Fibroblast of lung (primary cell): ENCODE results near the gene MCFD2.

Experiments
- EZH2 ChIP-seq: IDR thresholded peaks from 2 replicates; pipeline ENCODE4 v1.5.1; 2012; ENCODE audit warnings: low read length, control low read depth, mild to moderate bottlenecking; ENCODE audit errors: missing control alignments
- TF ChIP-seq, protein P1 (sequence below), 2 donors: IDR thresholded peaks in 1 of 2; conservative IDR thresholded peaks in 1 of 2; 1 replicate in 1 of 2; 2 replicates in 1 of 2; pipeline ENCODE4 v1.5.1; 2011 to 2012; ENCODE audit warnings: low read length in 2 of 2, control low read depth in 1 of 2, inconsistent platforms in 1 of 2, low read depth in 1 of 2, mild to moderate bottlenecking in 1 of 2

DNA sequence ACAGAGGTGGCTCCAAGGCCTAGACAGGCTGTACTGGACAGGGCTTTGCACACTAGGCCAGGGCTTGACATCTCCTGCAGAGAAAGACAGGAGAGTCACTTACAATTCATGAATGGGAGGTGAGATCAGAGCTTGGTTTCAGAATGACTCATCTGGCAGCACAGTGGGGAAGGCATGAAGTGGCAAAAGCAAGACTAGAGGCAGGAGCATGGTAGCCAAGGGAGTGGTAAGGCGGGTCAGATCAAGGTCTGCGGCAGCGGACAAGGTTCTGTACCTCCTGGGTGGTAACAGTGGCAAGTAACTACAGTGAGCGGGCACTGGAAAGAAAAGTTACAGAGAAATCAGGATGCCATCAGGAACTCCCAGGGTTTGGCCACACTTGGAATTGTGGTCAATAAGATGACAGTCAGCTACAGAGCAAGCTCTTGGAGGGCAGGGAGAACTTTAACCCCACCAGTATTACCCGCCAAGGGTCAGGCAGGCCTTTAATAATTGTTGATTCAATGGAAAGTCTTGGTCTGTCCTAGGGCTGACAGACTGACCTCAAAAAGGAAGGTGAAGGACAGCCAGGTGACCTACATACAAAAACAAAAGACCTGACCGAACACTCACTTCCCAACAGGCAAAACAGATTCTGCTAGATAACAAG lies 5.7 kb downstream of the MCFD2 start:
- TF ChIP-seq, protein P1, sequence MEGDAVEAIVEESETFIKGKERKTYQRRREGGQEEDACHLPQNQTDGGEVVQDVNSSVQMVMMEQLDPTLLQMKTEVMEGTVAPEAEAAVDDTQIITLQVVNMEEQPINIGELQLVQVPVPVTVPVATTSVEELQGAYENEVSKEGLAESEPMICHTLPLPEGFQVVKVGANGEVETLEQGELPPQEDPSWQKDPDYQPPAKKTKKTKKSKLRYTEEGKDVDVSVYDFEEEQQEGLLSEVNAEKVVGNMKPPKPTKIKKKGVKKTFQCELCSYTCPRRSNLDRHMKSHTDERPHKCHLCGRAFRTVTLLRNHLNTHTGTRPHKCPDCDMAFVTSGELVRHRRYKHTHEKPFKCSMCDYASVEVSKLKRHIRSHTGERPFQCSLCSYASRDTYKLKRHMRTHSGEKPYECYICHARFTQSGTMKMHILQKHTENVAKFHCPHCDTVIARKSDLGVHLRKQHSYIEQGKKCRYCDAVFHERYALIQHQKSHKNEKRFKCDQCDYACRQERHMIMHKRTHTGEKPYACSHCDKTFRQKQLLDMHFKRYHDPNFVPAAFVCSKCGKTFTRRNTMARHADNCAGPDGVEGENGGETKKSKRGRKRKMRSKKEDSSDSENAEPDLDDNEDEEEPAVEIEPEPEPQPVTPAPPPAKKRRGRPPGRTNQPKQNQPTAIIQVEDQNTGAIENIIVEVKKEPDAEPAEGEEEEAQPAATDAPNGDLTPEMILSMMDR (conservative IDR thresholded peaks at IDR 0.05 in 1 of 2, IDR thresholded peaks at IDR 0.05 in 1 of 2; ENCODE audit: low read depth in 1 of 2, low read length in 2 of 2) = no peak
- TF ChIP-seq EZH2 = no peak
